Upper lobe of left lung (tissue), 6 donors: ENCODE results near the gene FBXW7. TPM values are rescaled to one million over a fixed set of nuclear protein-coding genes. Genes with fewer than 3 reads are reported as not detected.
A peak's percentile ranks its signal among the peaks of the same experiment; 100 is the strongest.

ENCODE experiments used
- ATAC-seq, 2 donors: fragments of 200-7000 bp; cut with Tn5 transposase; one replicate each; pipeline ENCODE4 v1.9.1; 2022; ENCODE audit warnings: mild to moderate bottlenecking in 2 of 2, moderate library complexity in 2 of 2; ENCODE audit not compliant: low FRiP score in 2 of 2
- DNase-seq, 2 donors: peaks; one replicate each; pipeline ENCODE4 v3.0.0-alpha.2; 2019 to 2020
- H3K27ac ChIP-seq, 4 donors: fragments of 200-600 bp; sonication (generic); one replicate each; pipeline ENCODE4 v1.5.1; 2016 to 2019
- H3K27me3 ChIP-seq, 4 donors: fragments of 200-600 bp; sonication (generic); one replicate each; pipeline ENCODE4 v1.5.1; 2017 to 2019
- H3K36me3 ChIP-seq, 4 donors: fragments of 200-600 bp; sonication (generic); one replicate each; pipeline ENCODE4 v1.5.1; 2016 to 2019
- H3K4me1 ChIP-seq, 4 donors: fragments of 200-600 bp; sonication (generic); one replicate each; pipeline ENCODE4 v1.5.1; 2018 to 2019
- H3K4me3 ChIP-seq, 4 donors: fragments of 200-600 bp; sonication (generic); one replicate each; pipeline ENCODE4 v1.5.1; 2017 to 2019; ENCODE audit warnings: mild to moderate bottlenecking in 2 of 4, moderate library complexity in 1 of 4
- H3K9me3 ChIP-seq, 4 donors: fragments of 200-600 bp; sonication (generic); one replicate each; pipeline ENCODE4 v1.5.1; 2018 to 2019
- EP300 ChIP-seq, 4 donors: sonication (generic); formaldehyde crosslinking; IDR thresholded peaks; one replicate each; pipeline ENCODE4 v1.5.1; 2017; ENCODE audit warnings: antibody characterized with exemption in 4 of 4, control low read depth in 2 of 4
- POLR2A ChIP-seq, 4 donors: fragments of 450-650 bp; IDR thresholded peaks; one replicate each; pipeline ENCODE4 v1.5.1; 2016 to 2017; ENCODE audit warnings: antibody characterized with exemption in 4 of 4, mild to moderate bottlenecking in 2 of 4
- POLR2AphosphoS5 ChIP-seq, 2 donors: sonication (generic); formaldehyde crosslinking; IDR thresholded peaks; one replicate each; pipeline ENCODE4 v1.5.1; 2017; ENCODE audit warnings: antibody characterized with exemption in 2 of 2
- WGBS, 2 donors: methylation state at CpG; one replicate each; pipeline ENCODE4 v1.1.5; 2017 to 2018; 5-methylcytosine and 5-hydroxymethylcytosine counted together
- total RNA-seq, 6 donors: library from RNA; depleted of rRNA in 4 of 6; stranded (reverse); fragments of >200 nt in 4 of 6; gene quantifications; one replicate each; pipeline versions ENCODE4 v1.1.0 to v1.2.1, GENCODE V29; 2016 to 2021
- TF ChIP-seq, protein P1 (sequence below), 6 experiments: fragments of 450-650 bp in 4 of 6; fragments of 200-600 bp in 2 of 6; sonication (generic) in 2 of 6; IDR thresholded peaks; one replicate each; pipeline ENCODE4 v1.5.1; 2016 to 2019; ENCODE audit warnings: antibody characterized with exemption in 6 of 6
- donor health status: DM: no; HTN: no; CAD: no; lungs with moderate emphysema.
- donor health status: DM: no; HTN: yes; CAD: no; lungs with severe emphysema.

Gene FBXW7
- total RNA-seq, 6 donors from 2014 or later = 36.5 to 116 (median 52.5) TPM

DNA sequence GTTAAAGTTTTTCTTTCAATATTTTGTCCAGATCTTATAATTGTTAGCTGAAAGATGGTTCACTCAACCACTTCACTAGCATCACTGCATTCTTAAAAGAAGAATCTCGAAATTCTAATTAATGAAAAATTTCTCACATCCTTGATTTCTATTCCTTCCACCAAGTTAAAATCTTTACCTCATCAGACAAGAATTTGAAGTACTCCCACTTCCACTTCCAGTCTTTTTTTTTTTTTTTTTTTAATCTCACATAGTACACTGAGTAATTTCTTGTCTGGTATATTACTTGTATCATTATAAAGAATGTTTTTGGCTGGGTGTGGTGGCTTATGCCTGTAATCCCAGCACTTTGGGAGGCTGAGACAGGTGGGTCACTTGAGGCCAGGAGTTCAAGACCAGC, 73.2 kb downstream of the FBXW7 start:
- Histone ChIP-seq H3K4me1 (peaks cover 21 to 46% (median 31%) of the 10 kb centered on the region in 4 donors), H3K36me3 (no peaks in the 10 kb centered on the region), H3K4me3 (no peak overlapping the region), H3K27me3 (no peaks in the 10 kb centered on the region), H3K27ac (no peak overlapping the region), H3K9me3 (no peaks in the 10 kb centered on the region)
- no peak for DNase-seq
- peak in 1 of 2 donors; percentile 33 for ATAC-seq
- TF ChIP-seq, protein P1, sequence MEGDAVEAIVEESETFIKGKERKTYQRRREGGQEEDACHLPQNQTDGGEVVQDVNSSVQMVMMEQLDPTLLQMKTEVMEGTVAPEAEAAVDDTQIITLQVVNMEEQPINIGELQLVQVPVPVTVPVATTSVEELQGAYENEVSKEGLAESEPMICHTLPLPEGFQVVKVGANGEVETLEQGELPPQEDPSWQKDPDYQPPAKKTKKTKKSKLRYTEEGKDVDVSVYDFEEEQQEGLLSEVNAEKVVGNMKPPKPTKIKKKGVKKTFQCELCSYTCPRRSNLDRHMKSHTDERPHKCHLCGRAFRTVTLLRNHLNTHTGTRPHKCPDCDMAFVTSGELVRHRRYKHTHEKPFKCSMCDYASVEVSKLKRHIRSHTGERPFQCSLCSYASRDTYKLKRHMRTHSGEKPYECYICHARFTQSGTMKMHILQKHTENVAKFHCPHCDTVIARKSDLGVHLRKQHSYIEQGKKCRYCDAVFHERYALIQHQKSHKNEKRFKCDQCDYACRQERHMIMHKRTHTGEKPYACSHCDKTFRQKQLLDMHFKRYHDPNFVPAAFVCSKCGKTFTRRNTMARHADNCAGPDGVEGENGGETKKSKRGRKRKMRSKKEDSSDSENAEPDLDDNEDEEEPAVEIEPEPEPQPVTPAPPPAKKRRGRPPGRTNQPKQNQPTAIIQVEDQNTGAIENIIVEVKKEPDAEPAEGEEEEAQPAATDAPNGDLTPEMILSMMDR (IDR thresholded peaks at IDR 0.05) = no peak
- TF ChIP-seq EP300 (IDR thresholded peaks at IDR 0.05) (no peak), POLR2AphosphoS5 (IDR thresholded peaks at IDR 0.05) (no peak), POLR2A (IDR thresholded peaks at IDR 0.05) (no peak)
- WGBS, 2 donors = 72 to 83% methylated on average over 1 of the region's 1 CpG

DNA sequence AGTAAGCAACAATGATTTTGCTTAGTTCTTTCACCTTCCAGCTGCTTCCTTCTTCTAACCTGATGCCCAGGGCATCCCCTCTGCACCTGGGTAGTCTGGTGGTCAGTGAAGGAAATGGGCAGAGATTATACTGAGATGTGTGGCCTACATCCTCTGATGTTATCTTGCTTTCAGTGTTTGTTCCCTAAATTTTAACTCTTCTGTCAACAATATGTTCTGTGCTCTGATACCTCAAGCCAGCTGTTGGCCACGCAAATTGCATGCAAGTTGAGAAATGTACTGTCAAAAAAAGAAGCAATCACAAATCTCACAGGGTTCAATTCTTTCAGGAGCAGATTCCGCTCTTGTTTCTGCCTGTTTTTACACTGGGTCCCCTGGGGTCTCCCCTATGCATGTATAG, 73.8 kb downstream of the FBXW7 start:
- Histone ChIP-seq H3K4me1 (peaks cover 21 to 48% (median 31%) of the 10 kb centered on the region in 4 donors), H3K27ac (no peak overlapping the region), H3K36me3 (no peaks in the 10 kb centered on the region), H3K4me3 (no peak overlapping the region), H3K27me3 (no peaks in the 10 kb centered on the region), H3K9me3 (no peaks in the 10 kb centered on the region)
- 78 to 80% methylated on average over 2 of the region's 2 CpGs for WGBS, 2 donors
- ATAC-seq = no peak
- DNase-seq = no peak
- TF ChIP-seq EP300 (IDR thresholded peaks at IDR 0.05) (no peak), POLR2A (IDR thresholded peaks at IDR 0.05) (no peak), POLR2AphosphoS5 (IDR thresholded peaks at IDR 0.05) (no peak)
- TF ChIP-seq, protein P1 (IDR thresholded peaks at IDR 0.05) = no peak

DNA sequence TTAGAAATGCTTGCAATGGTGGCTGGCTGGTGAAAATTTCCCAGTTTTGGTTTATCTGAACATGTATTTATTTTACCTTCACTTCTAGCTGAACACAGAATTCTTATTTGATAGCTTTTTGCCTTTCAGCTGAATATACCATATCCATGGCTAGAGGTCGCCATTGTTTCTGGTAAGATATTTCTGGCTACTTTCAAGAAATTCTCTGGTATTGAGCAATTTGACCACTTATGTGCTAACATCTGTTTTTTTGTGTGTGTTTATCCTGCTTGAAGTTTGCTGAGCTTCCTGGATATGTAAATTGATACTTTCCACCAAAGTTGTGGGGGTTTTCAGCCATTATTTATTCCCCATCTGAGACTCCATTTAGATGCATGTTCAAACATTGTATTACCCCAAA, 75.4 kb downstream of the FBXW7 start:
- WGBS, 2 donors = 52 to 68% methylated on average over 1 of the region's 1 CpG
- H3K36me3 ChIP-seq = no peaks in the 10 kb centered on the region
- H3K27me3 ChIP-seq = no peaks in the 10 kb centered on the region
- H3K27ac ChIP-seq = peak overlapping the region in 1 of 4 donors; percentile 44
- peaks cover 21 to 48% (median 31%) of the 10 kb centered on the region in 4 donors for H3K4me1 ChIP-seq
- DNase-seq (no peak), ATAC-seq (peak in 1 of 2 donors; percentile 63)
- no peaks in the 10 kb centered on the region for H3K9me3 ChIP-seq
- TF ChIP-seq, protein P1 (IDR thresholded peaks at IDR 0.05) = peak in 1 of 6 experiments; percentile 34
- no peak for TF ChIP-seq POLR2AphosphoS5 (IDR thresholded peaks at IDR 0.05)
- no peak overlapping the region for H3K4me3 ChIP-seq

DNA sequence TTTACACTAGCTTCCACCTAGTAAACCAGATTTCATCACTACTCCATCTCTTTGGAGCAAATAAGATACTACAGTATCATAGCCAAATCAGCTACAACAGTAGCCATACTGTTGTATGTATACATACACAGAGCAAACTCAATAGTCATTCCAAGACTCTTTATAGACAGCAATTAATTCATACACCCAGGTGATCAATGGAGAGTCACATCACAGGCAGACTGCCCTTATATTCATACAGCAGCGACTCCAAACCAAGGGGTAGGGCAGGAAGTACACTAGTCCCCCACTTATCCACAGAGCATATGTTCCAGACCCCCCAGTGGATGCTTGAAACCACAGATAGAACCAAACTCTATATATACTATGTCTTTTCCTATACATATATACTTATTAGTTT, 76.6 kb downstream of the FBXW7 start:
- H3K27ac ChIP-seq = peak overlapping the region in 1 of 4 donors; percentile 5

More for the DNA sequence above, 76.6 kb downstream of the FBXW7 start:
- ATAC-seq (no peak), DNase-seq (no peak)
- no peaks in the 10 kb centered on the region for H3K27me3 ChIP-seq
- peaks cover 16 to 41% (median 24%) of the 10 kb centered on the region in 4 donors for H3K4me1 ChIP-seq
- no peak for TF ChIP-seq EP300 (IDR thresholded peaks at IDR 0.05)
- no peak for TF ChIP-seq POLR2A (IDR thresholded peaks at IDR 0.05)
- no peak for TF ChIP-seq POLR2AphosphoS5 (IDR thresholded peaks at IDR 0.05)
- TF ChIP-seq, protein P1 (IDR thresholded peaks at IDR 0.05) = no peak
- 95 to 100% methylated on average over 1 of the region's 1 CpG for WGBS, 2 donors
- H3K36me3 ChIP-seq = no peaks in the 10 kb centered on the region
- no peaks in the 10 kb centered on the region for H3K9me3 ChIP-seq
- no peak overlapping the region for H3K4me3 ChIP-seq
